ENCODE results near the gene CX3CL1. TPM values are rescaled to one million over a fixed set of nuclear protein-coding genes. Genes with fewer than 3 reads are reported as not detected.

CX3CL1 gene
- total RNA-seq, 1 experiment from 2014 or later = 1.7 TPM

DNA sequence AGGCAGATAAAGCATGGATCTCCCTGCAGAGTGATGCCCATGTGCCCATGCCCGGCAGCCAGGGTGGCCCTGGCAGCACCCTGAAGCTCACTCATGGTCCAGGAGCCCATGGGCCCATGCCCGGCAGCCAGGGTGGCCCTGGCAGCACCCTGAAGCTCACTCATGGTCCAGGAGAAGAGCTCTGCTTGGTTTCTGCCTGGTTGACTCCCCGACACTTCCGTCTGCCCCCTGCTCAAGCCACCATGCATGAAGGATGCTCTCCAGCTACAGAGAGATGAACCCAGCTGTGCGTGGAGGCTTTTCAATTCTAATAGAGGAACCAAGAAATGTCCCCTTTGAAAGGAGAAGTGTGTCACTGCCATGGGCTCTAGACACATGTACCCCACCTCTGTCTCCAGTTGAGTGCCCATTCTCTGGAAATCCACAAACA is 41.0 kb downstream of the CX3CL1 start:
- Histone ChIP-seq H3K79me2 (ENCODE audit: insufficient read depth, low read length) (no peaks in the 10 kb centered on the region), H3K14ac (ENCODE audit: insufficient read depth, low read length) (no peak overlapping the region), H3K79me1 (ENCODE audit: insufficient read depth, low read depth, low read length, poor library complexity, severe bottlenecking) (no peaks in the 10 kb centered on the region), H4K8ac (replicated peaks; ENCODE audit: insufficient read length, low read depth, low read length) (no peak overlapping the region), H3K27me3 (ENCODE audit: insufficient read depth, low read length) (no peaks in the 10 kb centered on the region), H3K56ac (ENCODE audit: insufficient read length, low read depth, low read length) (no peak overlapping the region), H2BK20ac (ENCODE audit: low read depth, low read length, poor library complexity, severe bottlenecking) (no peak overlapping the region), H3K23ac (ENCODE audit: insufficient read length, low read depth, low read length) (no peak overlapping the region), H3T11ph (ENCODE audit: low read length) (no peak overlapping the region), H3K4ac (ENCODE audit: low read depth, low read length) (no peak overlapping the region), H2BK12ac (ENCODE audit: insufficient read length, low read depth, low read length) (no peak overlapping the region), H2BK15ac (ENCODE audit: low read depth, low read length) (no peak overlapping the region), H2AK5ac (ENCODE audit: insufficient read length, low read length) (no peak overlapping the region), H2AFZ (ENCODE audit: low read length) (no peak overlapping the region), H3K9me3 (ENCODE audit: control insufficient read depth, low read depth, low read length) (no peaks in the 10 kb centered on the region), H4K20me1 (ENCODE audit: control insufficient read depth, insufficient read depth, insufficient read length) (no peaks in the 10 kb centered on the region), H4K91ac (ENCODE audit: insufficient read length, low read depth, low read length) (no peak overlapping the region), H3K27ac (ENCODE audit: insufficient read length, low read depth, low read length) (no peak overlapping the region), H3K23me2 (ENCODE audit: insufficient read length, low read depth, low read length, poor library complexity, severe bottlenecking) (peaks cover 5% of the 10 kb centered on the region), H2BK5ac (ENCODE audit: insufficient read length, low read length) (no peak overlapping the region), H3K4me1 (ENCODE audit: insufficient read depth, low read length) (no peaks in the 10 kb centered on the region), H2BK120ac (ENCODE audit: low read depth, low read length, poor library complexity, severe bottlenecking) (no peak overlapping the region), H3K18ac (ENCODE audit: insufficient read length, low read depth, low read length) (no peak overlapping the region), H4K5ac (ENCODE audit: insufficient read length, low read depth, low read length) (no peak overlapping the region), H3K9ac (ENCODE audit: extremely low read depth, insufficient read length, low read length) (no peak overlapping the region), H3K4me2 (ENCODE audit: insufficient read depth, insufficient read length, low read length) (no peak overlapping the region)
- peaks cover 9 to 21% of the 10 kb centered on the region in 2 experiments for H3K4me1 Mint-ChIP-seq
- no peak overlapping the region for H3K4me3 Mint-ChIP-seq
- no peaks in the 10 kb centered on the region for H3K36me3 Mint-ChIP-seq (ENCODE audit: insufficient read depth in 1 of 3, low read depth in 3 of 3)
- H3K27ac Mint-ChIP-seq = no peak overlapping the region
- peaks cover 0 to 3% of the 10 kb centered on the region in 2 experiments; a peak in 1 of 5 replicates for H3K9me3 Mint-ChIP-seq
- DNase-seq = no peak
- no CpG with 5 or more reads among the region's 5 CpGs for WGBS (ENCODE audit: extremely low coverage, insufficient read length, low lambda C conversion rate)
- no peak for TF ChIP-seq CTCF (conservative IDR thresholded peaks at IDR 0.05)
- H3K27me3 Mint-ChIP-seq (ENCODE audit: low read depth) = peaks cover 1% of the 10 kb centered on the region

Data from H9 (cell line).